HG03520 (cell line): ENCODE measurements around the gene PRELID2.
"Not testable (repeated sequence)": the region's sequence is repeated elsewhere in the genome, so short reads cannot be mapped to it uniquely, and the experiment has no call there.

Experiments used
- ATAC-seq: cut with Tn5 transposase; IDR thresholded peaks from one replicate; pipeline ENCODE4 v1.9.1; 2021; ENCODE audit warnings: mild to moderate bottlenecking, moderate library complexity; ENCODE audit not compliant: unreplicated experiment

PRELID2 gene

GRCh38 chr5:145752534-145752933, 82.6 kb downstream of the PRELID2 start:
- no peak for ATAC-seq

GRCh38 chr5:145750199-145750598, 84.9 kb downstream of the PRELID2 start:
- ATAC-seq: no peak

GRCh38 chr5:145743396-145744061, 91.6 kb downstream of the PRELID2 start:
- ATAC-seq: no peak

- no peak for ATAC-seq
Measured at GRCh38 chr5:145739843-145740242, 95.3 kb downstream of the PRELID2 start.

GRCh38 chr5:145738227-145738626, 96.9 kb downstream of the PRELID2 start:
- no peak for ATAC-seq

GRCh38 chr5:145737578-145737977, 97.6 kb downstream of the PRELID2 start:
- no peak for ATAC-seq

GRCh38 chr5:145729956-145730355, 105.2 kb downstream of the PRELID2 start:
- ATAC-seq: not testable (repeated sequence)

GRCh38 chr5:145723516-145723915, 111.6 kb downstream of the PRELID2 start:
- no peak for ATAC-seq

GRCh38 chr5:145718956-145719355, 116.2 kb downstream of the PRELID2 start:
- no peak for ATAC-seq

GRCh38 chr5:145715412-145715811, 119.7 kb downstream of the PRELID2 start:
- no peak for ATAC-seq

GRCh38 chr5:145712245-145712644, 122.9 kb downstream of the PRELID2 start:
- no peak for ATAC-seq

- no peak for ATAC-seq
Measured at GRCh38 chr5:145711417-145711816, 123.7 kb downstream of the PRELID2 start.
